HG02840 (cell line): ENCODE results near the gene VWA8.
"Not testable (repeated sequence)": the region's sequence is repeated elsewhere in the genome, so short reads cannot be mapped to it uniquely, and the experiment has no call there.

ENCODE experiments used
- ATAC-seq: cut with Tn5 transposase; IDR thresholded peaks from one replicate; pipeline ENCODE4 v1.9.1; 2021; ENCODE audit warnings: mild to moderate bottlenecking, moderate library complexity, moderate number of reproducible peaks; ENCODE audit not compliant: unreplicated experiment, low FRiP score

VWA8 gene

DNA sequence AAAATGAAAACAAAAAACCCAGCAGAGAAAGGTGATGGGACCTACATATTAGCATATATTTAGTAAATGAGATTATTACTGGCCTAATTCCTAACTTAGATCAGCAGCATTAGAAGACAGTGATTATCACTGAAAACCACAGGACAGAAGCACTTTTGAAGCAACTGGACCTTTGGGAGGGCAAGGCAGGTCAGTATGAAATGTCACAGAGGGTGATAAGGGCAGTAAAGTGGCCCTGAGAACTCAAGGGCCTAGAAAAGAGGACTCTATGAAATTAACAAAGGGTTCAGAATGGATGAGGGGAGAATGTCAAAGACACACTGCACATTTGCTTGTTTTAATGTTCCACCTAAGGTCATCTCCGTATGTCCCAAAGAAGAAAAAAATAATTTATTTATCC is 148.7 kb downstream of the VWA8 start:
- ATAC-seq: no peak

DNA sequence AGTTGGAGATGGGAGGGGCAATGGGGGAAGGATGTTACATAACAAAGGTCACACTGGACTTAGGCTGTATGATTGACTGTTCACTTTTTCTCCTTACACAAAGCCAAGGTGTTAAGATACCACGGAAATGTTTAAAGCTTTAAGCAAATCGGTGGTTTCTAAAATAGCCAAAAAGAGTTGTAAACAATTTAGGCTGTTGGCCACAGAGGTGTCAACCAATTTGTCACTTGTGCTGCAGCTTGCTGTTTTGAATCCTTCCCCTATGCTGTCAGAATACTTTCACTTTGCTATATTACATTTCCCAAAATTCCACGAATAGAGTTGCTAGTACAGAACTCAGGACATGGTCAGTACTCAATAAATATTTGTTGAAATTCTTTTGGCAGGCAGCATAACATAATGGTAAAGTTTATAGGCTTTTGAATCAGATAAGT is 149.3 kb downstream of the VWA8 start:
- ATAC-seq: no peak

- no peak for ATAC-seq
Measured at GRCh38 chr13:41809962-41810361, 150.9 kb downstream of the VWA8 start.

DNA sequence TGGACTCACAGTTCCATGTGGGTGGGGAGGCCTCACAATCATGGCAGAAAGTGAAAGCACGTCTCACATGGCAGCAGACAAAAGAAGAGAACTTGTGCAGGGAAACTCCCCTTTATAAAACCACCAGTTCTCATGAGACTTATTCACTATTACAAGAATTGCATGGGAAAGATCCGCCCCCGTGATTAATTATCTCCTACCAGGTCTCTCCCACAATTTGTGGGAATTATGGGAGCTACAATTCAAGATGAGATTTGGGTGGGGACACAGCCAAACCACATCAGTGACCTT is 157.5 kb downstream of the VWA8 start:
- ATAC-seq: not testable (repeated sequence)

- no peak for ATAC-seq
Measured at GRCh38 chr13:41802684-41803444, 158.0 kb downstream of the VWA8 start.

DNA sequence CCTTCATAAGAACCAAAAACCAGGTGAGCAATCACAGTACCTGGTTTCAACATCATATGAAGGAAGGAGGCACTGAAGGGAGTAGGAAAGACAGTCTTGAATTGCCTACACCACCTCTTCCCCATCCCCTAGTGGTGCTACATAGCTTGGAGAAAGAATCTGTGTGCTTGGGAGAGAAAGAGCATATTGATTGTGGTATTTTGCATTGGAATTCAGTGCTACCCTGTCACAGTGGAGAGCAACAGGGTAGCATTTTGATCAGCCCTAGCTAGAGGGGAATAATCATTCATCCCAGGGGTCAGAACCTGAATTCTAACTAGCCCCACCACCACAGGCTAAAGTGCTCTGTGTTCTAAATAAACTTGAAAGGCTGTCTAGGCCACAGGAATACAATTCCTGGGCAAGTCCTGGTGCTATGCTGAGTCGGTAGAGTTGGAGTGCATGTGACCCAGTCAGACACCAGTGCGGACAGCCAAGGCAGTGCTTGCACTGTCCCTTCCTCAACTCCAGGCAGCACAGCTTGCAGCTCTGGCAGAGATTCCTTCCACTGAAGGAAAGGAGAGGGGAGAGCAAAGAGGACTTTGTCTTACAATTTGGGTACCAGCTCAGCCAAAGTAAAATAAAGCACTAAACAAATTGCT is 158.7 kb downstream of the VWA8 start:
- no peak for ATAC-seq

GRCh38 chr13:41791056-41791455 is 169.9 kb downstream of the VWA8 start:
- no peak for ATAC-seq

DNA sequence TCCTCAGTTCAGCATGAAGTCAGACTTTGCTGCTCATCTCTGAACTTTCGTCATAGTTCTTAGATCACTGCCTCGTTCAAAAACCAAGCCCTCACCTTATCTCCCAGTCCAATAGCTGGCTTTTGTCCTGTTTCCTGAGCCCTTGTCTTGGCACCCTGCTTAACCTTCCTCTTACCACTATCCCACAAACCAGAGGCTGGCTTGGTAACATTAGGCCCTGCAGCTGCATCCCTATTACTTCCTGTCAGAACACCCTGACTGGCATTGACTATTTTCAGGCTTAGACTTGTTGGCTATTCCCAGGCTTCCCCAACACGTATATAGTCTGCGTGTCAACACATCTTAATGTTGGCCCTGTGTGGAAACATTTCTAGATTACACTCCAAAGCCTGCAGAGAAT is 172.4 kb downstream of the VWA8 start:
- ATAC-seq: no peak

DNA sequence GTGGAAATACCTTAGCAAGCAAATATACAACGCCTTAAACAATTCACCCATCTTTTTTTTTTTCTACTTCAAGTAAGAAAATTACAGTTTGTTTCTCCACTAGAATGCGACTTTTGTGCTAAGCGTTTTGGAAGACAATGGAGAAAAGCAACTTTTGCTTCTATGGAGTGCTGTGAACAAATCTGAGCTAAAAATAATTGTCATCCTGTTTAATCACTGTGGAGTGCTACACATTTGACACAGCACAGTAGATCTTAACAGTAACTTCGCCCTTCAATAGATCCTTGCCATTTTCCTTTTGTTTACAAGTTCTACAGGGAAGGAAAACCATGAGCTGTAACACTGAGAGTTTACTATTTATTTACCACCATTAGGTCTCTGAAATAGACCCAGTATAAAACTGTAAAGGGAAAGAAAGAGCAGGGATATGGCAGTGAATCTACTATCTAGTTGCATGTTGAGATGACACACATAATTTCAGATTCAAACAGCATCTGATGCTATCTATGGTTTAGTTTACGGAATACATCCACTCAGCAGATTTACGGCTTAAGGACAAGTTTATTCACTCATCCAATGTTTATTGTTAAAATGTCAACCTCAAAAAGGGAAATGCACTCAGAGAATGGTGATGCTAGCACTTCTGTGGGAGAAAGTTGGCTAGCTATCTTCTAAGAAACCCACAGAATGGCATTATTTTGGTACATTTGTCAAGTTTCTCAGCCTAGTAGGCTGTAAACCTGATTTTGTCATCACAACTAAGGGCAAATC is 175.3 kb downstream of the VWA8 start:
- ATAC-seq: no peak

GRCh38 chr13:41782086-41782485 is 178.8 kb downstream of the VWA8 start:
- ATAC-seq: no peak

DNA sequence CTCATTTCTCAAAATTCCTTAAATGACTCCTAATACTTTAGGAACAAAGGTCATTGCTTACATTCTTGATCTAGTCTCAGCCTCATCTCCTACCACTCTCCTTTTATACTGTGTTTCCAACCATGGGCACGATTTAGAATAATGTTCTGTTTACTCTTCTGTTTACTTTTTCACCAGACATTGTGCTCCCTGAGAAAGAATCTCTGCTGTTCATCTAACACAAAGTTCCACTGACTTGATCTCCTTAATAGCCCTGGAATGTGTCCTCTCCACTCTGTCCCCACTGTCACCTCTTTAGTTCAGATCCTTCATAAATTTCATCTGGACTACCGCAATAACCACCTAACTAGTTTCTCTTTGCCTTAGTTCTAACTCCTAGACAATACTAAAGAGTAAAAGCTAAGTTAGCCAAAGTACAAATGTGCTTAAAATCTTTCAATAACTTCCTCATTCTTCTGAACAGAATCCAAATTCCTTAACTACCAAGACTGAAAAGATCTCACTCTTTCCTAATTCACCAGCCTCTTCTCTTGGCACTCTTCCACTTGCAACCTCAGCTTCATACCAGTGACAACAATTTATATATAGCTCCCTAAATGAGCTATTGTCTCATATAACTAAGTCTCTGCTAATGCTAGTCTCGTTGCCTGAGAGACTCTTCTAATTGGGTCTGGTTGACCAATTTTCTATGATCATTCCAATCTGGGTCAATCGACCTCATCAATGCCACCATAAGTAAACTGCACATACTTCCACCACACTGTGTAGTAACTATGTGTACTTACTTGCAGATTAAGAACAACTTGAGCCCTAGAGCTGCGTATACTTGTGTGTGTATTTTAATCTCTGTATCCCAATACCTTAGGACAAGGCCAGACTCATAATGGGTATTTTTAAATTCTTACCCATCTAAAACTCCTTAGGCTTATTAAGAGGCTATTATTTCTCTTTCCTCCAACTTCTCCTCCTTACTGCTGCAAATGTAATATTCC is 179.9 kb downstream of the VWA8 start:
- no peak for ATAC-seq

DNA sequence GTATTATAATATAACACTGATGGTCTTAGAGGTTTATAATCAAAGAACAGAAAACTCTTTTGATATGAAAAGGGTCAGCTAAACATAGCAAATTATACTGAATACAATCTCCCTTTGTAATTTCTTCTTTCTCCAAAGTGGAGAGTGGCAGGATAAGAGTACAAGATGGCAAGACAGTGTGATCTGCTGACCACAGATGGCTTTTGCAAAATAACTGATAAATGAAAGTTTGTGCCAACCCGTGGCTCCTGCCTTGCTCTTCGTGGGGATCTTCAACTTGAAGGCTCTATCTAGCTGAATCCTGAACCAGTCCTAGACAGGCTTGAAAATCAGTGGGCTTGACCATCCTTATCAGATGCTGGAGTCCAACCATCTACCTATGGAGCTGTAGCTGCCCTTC is 185.7 kb downstream of the VWA8 start:
- no peak for ATAC-seq

- no peak for ATAC-seq
Measured at GRCh38 chr13:41774605-41775218, 186.2 kb downstream of the VWA8 start.

GRCh38 chr13:41767801-41768200 is 193.1 kb downstream of the VWA8 start:
- ATAC-seq: no peak

DNA sequence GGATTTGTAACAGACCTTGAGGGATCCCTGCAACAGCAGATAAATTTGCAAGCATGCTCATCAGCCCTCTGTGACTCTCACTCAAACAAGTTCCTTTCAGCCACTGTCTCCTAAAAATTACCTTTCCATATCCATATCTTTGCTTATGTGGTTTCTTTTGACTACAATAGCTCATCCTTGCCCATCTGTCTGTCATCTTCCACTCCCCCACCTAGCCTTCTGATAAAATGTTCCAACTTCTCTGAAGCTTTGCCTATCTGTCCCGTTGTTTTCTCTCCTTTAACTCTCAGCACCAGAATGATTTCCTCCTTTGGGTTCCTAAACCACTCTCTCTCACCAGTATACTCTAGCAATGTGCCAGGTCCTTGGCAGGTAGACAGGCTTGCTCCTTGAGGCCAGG is 194.5 kb downstream of the VWA8 start:
- no peak for ATAC-seq

GRCh38 chr13:41765813-41766212 is 195.1 kb downstream of the VWA8 start:
- no peak for ATAC-seq

DNA sequence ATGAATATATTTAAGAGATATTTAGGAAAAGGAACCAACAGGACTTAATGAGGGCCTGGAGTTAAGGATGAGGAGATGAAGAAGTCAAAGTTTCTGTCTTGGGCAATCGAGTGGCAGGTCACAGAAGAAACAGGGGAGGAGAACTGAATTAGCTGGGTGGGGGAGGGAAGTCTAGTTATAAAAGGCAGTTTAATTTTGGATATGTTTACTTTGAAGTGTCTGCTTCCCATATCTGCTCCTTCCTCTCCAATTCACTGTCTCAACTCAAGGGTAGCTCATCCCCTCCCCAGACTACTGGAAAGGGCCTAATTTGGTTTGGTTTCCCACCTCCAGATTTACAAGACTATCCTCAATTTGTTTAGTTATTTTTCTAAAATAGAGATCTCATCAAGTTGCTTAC is 195.9 kb downstream of the VWA8 start:
- ATAC-seq: no peak

DNA sequence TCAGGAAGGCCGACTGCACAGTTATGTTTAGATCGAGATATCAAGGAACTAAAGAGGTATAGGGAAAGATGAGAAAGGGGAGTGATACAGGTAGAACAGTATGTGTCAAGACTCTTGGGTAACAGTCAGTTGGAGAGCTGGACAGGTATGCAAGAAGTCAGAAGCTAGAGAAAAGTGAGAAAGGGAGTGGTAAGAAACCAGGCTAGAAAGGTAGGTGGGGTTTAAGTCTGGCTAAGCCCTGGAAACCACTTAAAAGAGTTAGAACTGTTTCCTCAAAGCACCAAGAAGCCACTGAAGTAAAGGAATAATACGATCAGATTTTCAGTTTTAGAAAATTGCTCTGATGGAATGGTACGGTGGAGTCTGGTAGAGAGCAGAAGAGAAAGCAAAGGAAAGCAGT is 196.4 kb downstream of the VWA8 start:
- ATAC-seq: no peak

- no peak for ATAC-seq
Measured at GRCh38 chr13:41763782-41764181, 197.1 kb downstream of the VWA8 start.

DNA sequence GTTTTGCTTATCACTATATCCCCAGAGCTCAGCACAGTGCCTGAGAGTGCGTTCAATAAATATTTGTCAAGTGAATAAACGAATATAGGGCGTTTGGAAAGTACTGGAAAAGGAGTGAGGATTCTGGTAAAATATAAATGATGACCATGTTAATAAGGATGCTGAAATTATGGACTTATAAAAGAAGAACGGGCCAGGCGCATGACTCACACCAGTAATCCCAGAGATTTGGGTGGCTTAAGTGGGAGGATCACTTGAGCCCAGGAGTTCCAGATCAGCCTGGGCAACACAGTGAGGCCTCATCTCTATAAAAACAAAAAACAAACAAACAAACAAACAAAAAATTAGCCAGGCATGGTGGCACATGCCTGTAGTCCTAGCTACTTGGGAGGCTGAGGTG is 198.1 kb downstream of the VWA8 start:
- ATAC-seq: no peak
